Heart left ventricle (tissue), 16 donors: Measurements from ENCODE around the gene BSND. TPM values are rescaled to one million over a fixed set of nuclear protein-coding genes. Genes with fewer than 3 reads are reported as not detected.
A peak's percentile ranks its signal among the peaks of the same experiment; 100 is the strongest.

ENCODE experiments used
- ATAC-seq, 4 donors: fragments of 200-7000 bp; cut with Tn5 transposase; one replicate each; pipeline ENCODE4 v1.9.1; 2020 to 2022; ENCODE audit warnings: moderate library complexity in 4 of 4, mild to moderate bottlenecking in 3 of 4, moderate number of reproducible peaks in 1 of 4
- DNase-seq, 5 donors: peaks; one replicate each; pipeline ENCODE4 v3.0.0-alpha.2; 2020
- H3K27ac ChIP-seq, 12 donors: fragments of 200-600 bp; sonication (generic) in 4 of 12; one replicate each; pipeline versions ENCODE4 v1.5.0 to v1.8.0; 2016 to 2022; ENCODE audit warnings: mild to moderate bottlenecking in 2 of 12
- H3K27me3 ChIP-seq, 9 donors: fragments of 200-600 bp; sonication (generic) in 2 of 9; one replicate each; pipeline versions ENCODE4 v1.5.1 to v1.8.0; 2016 to 2022; ENCODE audit warnings: mild to moderate bottlenecking in 3 of 9
- H3K36me3 ChIP-seq, 9 donors: fragments of 200-600 bp; sonication (generic) in 2 of 9; one replicate each; pipeline versions ENCODE4 v1.5.0 to v1.8.0; 2018 to 2022; ENCODE audit warnings: mild to moderate bottlenecking in 2 of 9
- H3K4me1 ChIP-seq, 12 donors: fragments of 200-600 bp; sonication (generic) in 4 of 12; one replicate each; pipeline versions ENCODE4 v1.5.0 to v1.8.0; 2016 to 2022; ENCODE audit warnings: mild to moderate bottlenecking in 3 of 12
- H3K4me3 ChIP-seq, 12 donors: fragments of 200-600 bp; sonication (generic) in 4 of 12; one replicate each; pipeline versions ENCODE4 v1.5.0 to v1.8.0; 2017 to 2022; ENCODE audit warnings: mild to moderate bottlenecking in 9 of 12, moderate library complexity in 4 of 12
- H3K9me3 ChIP-seq, 12 donors: fragments of 200-600 bp; sonication (generic) in 4 of 12; one replicate each; pipeline versions ENCODE4 v1.5.0 to v1.8.0; 2016 to 2022; ENCODE audit warnings: mild to moderate bottlenecking in 1 of 12
- CTCF ChIP-seq, 12 donors: fragments of 200-600 bp; sonication (generic) in 4 of 12; IDR thresholded peaks; one replicate each; pipeline versions ENCODE4 v1.5.0 to v1.8.0; 2018 to 2022; ENCODE audit warnings: antibody characterized with exemption in 12 of 12, mild to moderate bottlenecking in 5 of 12
- POLR2A ChIP-seq, 2 donors: fragments of 450-650 bp; IDR thresholded peaks; one replicate each; pipeline ENCODE4 v1.6.1; 2017; ENCODE audit warnings: antibody characterized with exemption in 2 of 2, mild to moderate bottlenecking in 2 of 2, moderate library complexity in 2 of 2
- WGBS, 4 donors: extraction: QIAGEN DNeasy Blood & Tissue Kit in 2 of 4; methylation state at CpG; one replicate each; pipeline versions ENCODE4 v1.1.5 to v1.1.7; 2013 to 2018; 5-methylcytosine and 5-hydroxymethylcytosine counted together
- intact Hi-C, 10 donors: fragments of 100-400 bp; cut with DNase I; formaldehyde crosslinking; loops; one replicate each; pipeline versions ENCODE4 v1.11.1 to v1.14.2; 2022
- polyA plus RNA-seq, 2 donors: library from polyadenylated mRNA; stranded (reverse); fragments of 200-250 nt; gene quantifications; one replicate each; pipeline ENCODE4 v1.2.3, GENCODE V29; 2013
- total RNA-seq, 9 donors: library from RNA; depleted of rRNA in 2 of 9; stranded (reverse); fragments of >200 nt in 2 of 9; fragmentation: NEBNext Ultra II Directional in 3 of 9; extraction: Animal tissue kit (Norgen Biotek cat#: 25700) in 3 of 9; gene quantifications; one replicate each; pipeline versions ENCODE4 v1.1.0 to v1.2.4, GENCODE V29; 2016 to 2023
- donor health status: ischemic (EF 13 %, LVEDD 7.1; RV severe dilation, severe dysfunction).
- donor health status: healthy with polysubstance abuse.
- donor health status: DM: no; HTN: yes; CAD: no.
- donor health status: DM: no; HTN: no; CAD: no.
- donor health status: ischemic (EF 25% LVEDD 6.9; RV normal size, moderate dysfunction).
- donor health status: ischemic (EF 25% LVEDD 5.7; RV mildly dilated, moderate dysfunction).
- donor health status: healthy.
- donor health status: DM: yes; HTN: yes; CAD: no.
- donor health status: ischemic (EF 35%, LVEDD 5.7; RV mildly dilated, moderate dysfunction).
- donor health status: nonischemic (EF 11% LVEDD 7.7; RV severe dilation, severe dysfunction).
- donor health status: DM: yes; HTN: yes; CAD: no.
- donor health status: PGD.
- donor health status: ischemic (EF 29% LVEDD 5.4; RV normal size, mild dysfunction).
- donor health status: nonischemic (EF 23%, LVEDD 6.1; RV moderate dilation, normal function).

Gene BSND
- total and polyA plus RNA-seq, 11 donors, result not detected

- TF ChIP-seq POLR2A (IDR thresholded peaks at IDR 0.05) (no peak), CTCF (IDR thresholded peaks at IDR 0.05) (no peak)
- H3K36me3 ChIP-seq, result no peaks in the 10 kb centered on the region
- no peak overlapping the region for H3K27ac ChIP-seq
- ATAC-seq, result no peak
- no peak for DNase-seq
- 91 to 98% (median 94%) methylated on average over 9 of the region's 9 CpGs for WGBS, 4 donors
- peaks cover 0 to 12% (median 0%) of the 10 kb centered on the region in 12 donors for H3K4me1 ChIP-seq
- no peaks in the 10 kb centered on the region for H3K9me3 ChIP-seq
- no peak overlapping the region for H3K4me3 ChIP-seq
- peaks cover 0 to 38% (median 5%) of the 10 kb centered on the region in 9 donors for H3K27me3 ChIP-seq
- intact Hi-C loops, result no loop called here
These were observed 20.0 kb upstream of the BSND start for GRCh38 chr1:54978528-54979326.

GRCh38 chr1:54979327-54979891, 19.3 kb upstream of the BSND start:
- Histone ChIP-seq H3K27me3 (peaks cover 0 to 40% (median 5%) of the 10 kb centered on the region in 9 donors), H3K4me1 (peaks cover 0 to 12% (median 0%) of the 10 kb centered on the region in 12 donors), H3K27ac (no peak overlapping the region), H3K9me3 (no peaks in the 10 kb centered on the region), H3K36me3 (no peaks in the 10 kb centered on the region), H3K4me3 (no peak overlapping the region)
- intact Hi-C loops, result no loop called here
- ATAC-seq (no peak), DNase-seq (no peak)
- TF ChIP-seq POLR2A (IDR thresholded peaks at IDR 0.05), result no peak
- TF ChIP-seq CTCF (IDR thresholded peaks at IDR 0.05), result no peak
- 65 to 88% (median 74%) methylated on average over 4 to 5 of the region's 5 CpGs for WGBS, 4 donors

GRCh38 chr1:54980046-54980527, 18.6 kb upstream of the BSND start:
- 17 to 38% (median 19%) methylated on average over 9 to 25 of the region's 25 CpGs for WGBS, 4 donors
- Histone ChIP-seq H3K4me1 (peaks cover 0 to 12% (median 0%) of the 10 kb centered on the region in 12 donors), H3K27ac (no peak overlapping the region), H3K9me3 (no peaks in the 10 kb centered on the region), H3K36me3 (no peaks in the 10 kb centered on the region), H3K27me3 (peaks cover 0 to 40% (median 5%) of the 10 kb centered on the region in 9 donors), H3K4me3 (peak overlapping the region in 11 of 12 donors; percentile 36 to 57 (median 43))
- ATAC-seq (peak in 1 of 4 donors; percentile 26), DNase-seq (no peak)
- intact Hi-C loops, result no loop called here
- no peak for TF ChIP-seq POLR2A (IDR thresholded peaks at IDR 0.05)
- TF ChIP-seq CTCF (IDR thresholded peaks at IDR 0.05), result no peak

GRCh38 chr1:54980528-54981241, 18.0 kb upstream of the BSND start, which contains the start of gene TMEM61:
Gene TMEM61, plus strand, starts transcription at chr1:54980628. Its CDS starts 438 bp downstream, at chr1:54981066.
- no peak within 1 kb of the TSS for H3K27ac ChIP-seq
- 9 to 38% (median 12%) methylated on average over 17 to 69 of the region's 69 CpGs for WGBS, 4 donors
- intact Hi-C loops, result no loop called here

More at GRCh38 chr1:54980528-54981241, 18.0 kb upstream of the BSND start, which contains the start of gene TMEM61:
- Histone ChIP-seq H3K36me3 (no peaks in the 10 kb centered on the region), H3K4me1 (peaks cover 0 to 12% (median 0%) of the 10 kb centered on the region in 12 donors), H3K9me3 (no peaks in the 10 kb centered on the region), H3K27me3 (peaks cover 0 to 40% (median 5%) of the 10 kb centered on the region in 9 donors), H3K4me3 (peak within 1 kb of the TSS; percentile 32 to 57 (median 43))
- peak in 2 of 4 donors; percentile 47 to 77 for ATAC-seq
- DNase-seq, result no peak
- TF ChIP-seq POLR2A (IDR thresholded peaks at IDR 0.05) (no peak), CTCF (IDR thresholded peaks at IDR 0.05) (no peak)
